GM12865 (cell line): ENCODE results near the gene ST8SIA1.

Experiments
- DNase-seq: peaks from one replicate; pipeline ENCODE4 v3.0.0; 2010; ENCODE audit warnings: low read depth
- H3K4me3 ChIP-seq: 2 replicates; pipeline ENCODE4 v1.5.1; 2011; ENCODE audit warnings: mild to moderate bottlenecking, low read depth, low read length, control low read depth
- CTCF ChIP-seq: IDR thresholded peaks from 2 replicates; pipeline ENCODE4 v1.5.1; 2011; ENCODE audit warnings: low read length, control low read depth, low read depth, inconsistent platforms; ENCODE audit not compliant: insufficient read depth; ENCODE audit errors: missing control alignments

Gene ST8SIA1

GRCh38 chr12:22313286-22313962 lies 21.1 kb downstream of the ST8SIA1 start:
- H3K4me3 ChIP-seq: no peak overlapping the region
- no peak for TF ChIP-seq CTCF

GRCh38 chr12:22312336-22312735 lies 22.2 kb downstream of the ST8SIA1 start:
- no peak for DNase-seq

More at GRCh38 chr12:22313286-22313962, 21.1 kb downstream of the ST8SIA1 start:
- DNase-seq: no peak

GRCh38 chr12:22310709-22311108 lies 23.8 kb downstream of the ST8SIA1 start:
- no peak for DNase-seq
- TF ChIP-seq CTCF: no peak
- no peak overlapping the region for H3K4me3 ChIP-seq

More at GRCh38 chr12:22312336-22312735, 22.2 kb downstream of the ST8SIA1 start:
- no peak overlapping the region for H3K4me3 ChIP-seq
- no peak for TF ChIP-seq CTCF

GRCh38 chr12:22310275-22310674 lies 24.2 kb downstream of the ST8SIA1 start:
- no peak for TF ChIP-seq CTCF
- no peak overlapping the region for H3K4me3 ChIP-seq
- no peak for DNase-seq

GRCh38 chr12:22307811-22308210 lies 26.7 kb downstream of the ST8SIA1 start:
- no peak overlapping the region for H3K4me3 ChIP-seq
- DNase-seq: no peak
- no peak for TF ChIP-seq CTCF

GRCh38 chr12:22306311-22306710 lies 28.2 kb downstream of the ST8SIA1 start:
- no peak for DNase-seq
- no peak for TF ChIP-seq CTCF

GRCh38 chr12:22304341-22304740 lies 30.2 kb downstream of the ST8SIA1 start:
- H3K4me3 ChIP-seq: no peak overlapping the region
- no peak for DNase-seq
- TF ChIP-seq CTCF: no peak

More at GRCh38 chr12:22306311-22306710, 28.2 kb downstream of the ST8SIA1 start:
- H3K4me3 ChIP-seq: no peak overlapping the region
